Measurements from ENCODE around the gene VSTM1. TPM values are rescaled to one million over a fixed set of nuclear protein-coding genes. Genes with fewer than 3 reads are reported as not detected.
"Not testable (repeated sequence)": the region's sequence is repeated elsewhere in the genome, so short reads cannot be mapped to it uniquely, and the experiment has no call there.

Gene VSTM1
- total RNA-seq, 1 experiment from 2014 or later: not detected

- H3K27ac ChIP-seq (ENCODE audit: low read length): no peak overlapping the region
- POLR2A ChIA-PET (ENCODE audit: unreplicated experiment): no interaction called here
- H3K4me3 ChIP-seq (ENCODE audit: low read length): no peak overlapping the region
- intact Hi-C loops (cut with micrococcal nuclease): no loop called here
- DNase-seq: no peak
- BruUV-seq (replicated peaks): no TSS peak
- peaks cover 10% of the 10 kb centered on the region for H3K4me1 ChIP-seq (ENCODE audit: insufficient read depth, low read length)
- no peaks in the 10 kb centered on the region for H3K9me3 ChIP-seq (ENCODE audit: low read length)
- CTCF ChIA-PET: interaction anchor here (1.5 kb wide), 1 partner anchor 10 kb away, joined by 16 read pairs; no protein-coding TSS in a partner anchor
- no peaks in the 10 kb centered on the region for H3K36me3 ChIP-seq (ENCODE audit: low read depth, low read length)
- no peak overlapping the region for H3K4me2 ChIP-seq (ENCODE audit: low read length)
- no peak overlapping the region for H3K9ac ChIP-seq (ENCODE audit: low read length)
- peaks cover 3% of the 10 kb centered on the region for H3F3A ChIP-seq (ENCODE audit: low read length, unreplicated experiment)
- H3K79me2 ChIP-seq (ENCODE audit: low read length): no peaks in the 10 kb centered on the region
- no peaks in the 10 kb centered on the region for H4K20me1 ChIP-seq (ENCODE audit: low read length)
- no peak for TF ChIP-seq EZH2phosphoT487 (IDR thresholded peaks at IDR 0.05; ENCODE audit: borderline replicate concordance, low read length)
- TF ChIP-seq CTCF (conservative IDR thresholded peaks at IDR 0.05; ENCODE audit: low read depth, low read length): no peak
- no peak for TF ChIP-seq EZH2 (IDR thresholded peaks at IDR 0.05; ENCODE audit: low read length, unreplicated experiment)
- peaks cover 15% of the 10 kb centered on the region for H3K27me3 ChIP-seq (ENCODE audit: low read length)
- H2AFZ ChIP-seq (ENCODE audit: low read length): no peak overlapping the region
- no peaks in the 10 kb centered on the region for H3K9me2 ChIP-seq (replicated peaks; ENCODE audit: low read length)
- ATAC-seq: no peak
Observed at GRCh38 chr19:54040003-54040402, 23.7 kb downstream of the VSTM1 start.

GRCh38 chr19:54036542-54036941 is 27.2 kb downstream of the VSTM1 start:
- Histone ChIP-seq H3K4me1 (ENCODE audit: insufficient read depth, low read length) (peaks cover 17% of the 10 kb centered on the region), H3K27ac (ENCODE audit: low read length) (peak overlapping the region; percentile 79)
- H3K79me2 ChIP-seq (ENCODE audit: low read length); H3K9ac ChIP-seq (ENCODE audit: low read length); H3F3A ChIP-seq (ENCODE audit: low read length, unreplicated experiment); BruUV-seq (replicated peaks); intact Hi-C loops (cut with micrococcal nuclease); H3K9me3 ChIP-seq (ENCODE audit: low read length); H2AFZ ChIP-seq (ENCODE audit: low read length); H3K9me2 ChIP-seq (replicated peaks; ENCODE audit: low read length); CTCF ChIA-PET; H3K4me3 ChIP-seq (ENCODE audit: low read length); H3K4me2 ChIP-seq (ENCODE audit: low read length); DNase-seq; ATAC-seq; H4K20me1 ChIP-seq (ENCODE audit: low read length); H3K27me3 ChIP-seq (ENCODE audit: low read length); H3K36me3 ChIP-seq (ENCODE audit: low read depth, low read length): not testable (repeated sequence)
- POLR2A ChIA-PET (ENCODE audit: unreplicated experiment): interaction anchor here (0.8 kb wide), 1 partner anchor 56 kb away, joined by 5 read pairs; no protein-coding TSS in a partner anchor

- Histone ChIP-seq H3K27ac (ENCODE audit: low read length) (peak overlapping the region; percentile 79), H3K9me3 (ENCODE audit: low read length) (no peaks in the 10 kb centered on the region), H3K4me2 (ENCODE audit: low read length) (peak overlapping the region; percentile 74), H3K4me1 (ENCODE audit: insufficient read depth, low read length) (peaks cover 25% of the 10 kb centered on the region), H3K9ac (ENCODE audit: low read length) (peak overlapping the region; percentile 48), H3K79me2 (ENCODE audit: low read length) (no peaks in the 10 kb centered on the region), H3K4me3 (ENCODE audit: low read length) (no peak overlapping the region), H3K9me2 (replicated peaks; ENCODE audit: low read length) (no peaks in the 10 kb centered on the region), H4K20me1 (ENCODE audit: low read length) (no peaks in the 10 kb centered on the region), H3F3A (ENCODE audit: low read length, unreplicated experiment) (peaks cover 3% of the 10 kb centered on the region), H3K27me3 (ENCODE audit: low read length) (no peaks in the 10 kb centered on the region), H2AFZ (ENCODE audit: low read length) (peak overlapping the region; percentile 88), H3K36me3 (ENCODE audit: low read depth, low read length) (no peaks in the 10 kb centered on the region)
- BruUV-seq (replicated peaks): no TSS peak
- intact Hi-C loops (cut with micrococcal nuclease): no loop called here
- DNase-seq: peak; percentile 91
- peak; percentile 89 for ATAC-seq
- CTCF ChIA-PET: interaction anchor here (1.0 to 1.5 kb wide), 2 partner anchors 227 to 243 kb away, joined by 3 to 10 read pairs; no protein-coding TSS in a partner anchor
- POLR2A ChIA-PET (ENCODE audit: unreplicated experiment): interaction anchor here (0.8 kb wide), 1 partner anchor 55 kb away, joined by 5 read pairs; no protein-coding TSS in a partner anchor
- TF ChIP-seq EZH2 (IDR thresholded peaks at IDR 0.05; ENCODE audit: low read length, unreplicated experiment) (no peak), CTCF (conservative IDR thresholded peaks at IDR 0.05; ENCODE audit: low read depth, low read length) (no peak), EZH2phosphoT487 (IDR thresholded peaks at IDR 0.05; ENCODE audit: borderline replicate concordance, low read length) (no peak)
Observed at GRCh38 chr19:54035215-54036178, 28.2 kb downstream of the VSTM1 start.

Data from PC-3 (cell line).